RPMI8226 (cell line): ENCODE measurements around the gene RERE.
"Not testable (repeated sequence)": the region's sequence is repeated elsewhere in the genome, so short reads cannot be mapped to it uniquely, and the experiment has no call there.

Source experiments
- DNase-seq: peaks from one replicate; pipeline ENCODE4 v3.0.0-alpha.2; 2015

RERE gene

GRCh38 chr1:8390707-8391106 lies 426.7 kb downstream of the RERE start:
- DNase-seq: no peak

GRCh38 chr1:8389958-8390535 lies 427.4 kb downstream of the RERE start:
- DNase-seq: no peak

GRCh38 chr1:8388732-8389562 lies 428.5 kb downstream of the RERE start:
- DNase-seq: no peak

GRCh38 chr1:8386247-8386646 lies 431.2 kb downstream of the RERE start:
- DNase-seq: no peak

GRCh38 chr1:8384577-8384976 lies 432.9 kb downstream of the RERE start:
- no peak for DNase-seq

GRCh38 chr1:8384088-8384487 lies 433.4 kb downstream of the RERE start:
- no peak for DNase-seq

- DNase-seq: no peak
Observed at GRCh38 chr1:8382608-8383505, 434.6 kb downstream of the RERE start.

- no peak for DNase-seq
Observed at GRCh38 chr1:8382051-8382505, 435.4 kb downstream of the RERE start.

- no peak for DNase-seq
Observed at GRCh38 chr1:8381618-8382017, 435.8 kb downstream of the RERE start.

- not testable (repeated sequence) for DNase-seq
Observed at GRCh38 chr1:8380310-8380709, 437.1 kb downstream of the RERE start.

- no peak for DNase-seq
Observed at GRCh38 chr1:8379513-8380186, 437.8 kb downstream of the RERE start.

GRCh38 chr1:8378981-8379470 lies 438.4 kb downstream of the RERE start:
- no peak for DNase-seq

GRCh38 chr1:8378178-8378577 lies 439.3 kb downstream of the RERE start:
- no peak for DNase-seq

- DNase-seq: no peak
Observed at GRCh38 chr1:8377271-8377981, 440.0 kb downstream of the RERE start.

GRCh38 chr1:8376358-8376840 lies 441.0 kb downstream of the RERE start:
- no peak for DNase-seq

GRCh38 chr1:8374812-8375211 lies 442.6 kb downstream of the RERE start:
- no peak for DNase-seq

GRCh38 chr1:8374356-8374755 lies 443.1 kb downstream of the RERE start:
- DNase-seq: no peak

- no peak for DNase-seq
Observed at GRCh38 chr1:8373581-8374241, 443.7 kb downstream of the RERE start.

- DNase-seq: no peak
Observed at GRCh38 chr1:8373125-8373524, 444.3 kb downstream of the RERE start.

- DNase-seq: no peak
Observed at GRCh38 chr1:8371372-8371991, 446.0 kb downstream of the RERE start.

- DNase-seq: no peak
Observed at GRCh38 chr1:8370905-8371315, 446.5 kb downstream of the RERE start.
